ENCODE data around the gene NBR1.
"Not testable (repeated sequence)": the region's sequence is repeated elsewhere in the genome, so short reads cannot be mapped to it uniquely, and the experiment has no call there.

NBR1 gene, protein sequence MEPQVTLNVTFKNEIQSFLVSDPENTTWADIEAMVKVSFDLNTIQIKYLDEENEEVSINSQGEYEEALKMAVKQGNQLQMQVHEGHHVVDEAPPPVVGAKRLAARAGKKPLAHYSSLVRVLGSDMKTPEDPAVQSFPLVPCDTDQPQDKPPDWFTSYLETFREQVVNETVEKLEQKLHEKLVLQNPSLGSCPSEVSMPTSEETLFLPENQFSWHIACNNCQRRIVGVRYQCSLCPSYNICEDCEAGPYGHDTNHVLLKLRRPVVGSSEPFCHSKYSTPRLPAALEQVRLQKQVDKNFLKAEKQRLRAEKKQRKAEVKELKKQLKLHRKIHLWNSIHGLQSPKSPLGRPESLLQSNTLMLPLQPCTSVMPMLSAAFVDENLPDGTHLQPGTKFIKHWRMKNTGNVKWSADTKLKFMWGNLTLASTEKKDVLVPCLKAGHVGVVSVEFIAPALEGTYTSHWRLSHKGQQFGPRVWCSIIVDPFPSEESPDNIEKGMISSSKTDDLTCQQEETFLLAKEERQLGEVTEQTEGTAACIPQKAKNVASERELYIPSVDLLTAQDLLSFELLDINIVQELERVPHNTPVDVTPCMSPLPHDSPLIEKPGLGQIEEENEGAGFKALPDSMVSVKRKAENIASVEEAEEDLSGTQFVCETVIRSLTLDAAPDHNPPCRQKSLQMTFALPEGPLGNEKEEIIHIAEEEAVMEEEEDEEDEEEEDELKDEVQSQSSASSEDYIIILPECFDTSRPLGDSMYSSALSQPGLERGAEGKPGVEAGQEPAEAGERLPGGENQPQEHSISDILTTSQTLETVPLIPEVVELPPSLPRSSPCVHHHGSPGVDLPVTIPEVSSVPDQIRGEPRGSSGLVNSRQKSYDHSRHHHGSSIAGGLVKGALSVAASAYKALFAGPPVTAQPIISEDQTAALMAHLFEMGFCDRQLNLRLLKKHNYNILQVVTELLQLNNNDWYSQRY

GRCh38 chr17:43170766-43171585 is at the start of gene NBR1:
Gene NBR1 (plus strand): TSS chr17:43171214. CDS start chr17:43175800, 4,586 bp downstream.
- peak; percentile 88 for DNase-seq (ENCODE audit: low read depth in 2 of 2, low spot score in 1 of 2)

DNA sequence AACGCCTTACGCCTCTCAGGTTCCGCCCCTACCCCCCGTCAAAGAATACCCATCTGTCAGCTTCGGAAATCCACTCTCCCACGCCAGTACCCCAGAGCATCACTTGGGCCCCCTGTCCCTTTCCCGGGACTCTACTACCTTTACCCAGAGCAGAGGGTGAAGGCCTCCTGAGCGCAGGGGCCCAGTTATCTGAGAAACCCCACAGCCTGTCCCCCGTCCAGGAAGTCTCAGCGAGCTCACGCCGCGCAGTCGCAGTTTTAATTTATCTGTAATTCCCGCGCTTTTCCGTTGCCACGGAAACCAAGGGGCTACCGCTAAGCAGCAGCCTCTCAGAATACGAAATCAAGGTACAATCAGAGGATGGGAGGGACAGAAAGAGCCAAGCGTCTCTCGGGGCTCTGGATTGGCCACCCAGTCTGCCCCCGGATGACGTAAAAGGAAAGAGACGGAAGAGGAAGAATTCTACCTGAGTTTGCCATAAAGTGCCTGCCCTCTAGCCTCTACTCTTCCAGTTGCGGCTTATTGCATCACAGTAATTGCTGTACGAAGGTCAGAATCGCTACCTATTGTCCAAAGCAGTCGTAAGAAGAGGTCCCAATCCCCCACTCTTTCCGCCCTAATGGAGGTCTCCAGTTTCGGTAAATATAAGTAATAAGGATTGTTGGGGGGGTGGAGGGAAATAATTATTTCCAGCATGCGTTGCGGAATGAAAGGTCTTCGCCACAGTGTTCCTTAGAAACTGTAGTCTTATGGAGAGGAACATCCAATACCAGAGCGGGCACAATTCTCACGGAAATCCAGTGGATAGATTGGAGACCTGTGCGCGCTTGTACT is 45.7 kb upstream of the NBR1 start, which contains the start of gene BRCA1:
Gene BRCA1 (minus strand): TSS at position 232 of the 834 bp plus-strand sequence. CDS start 1,268 bp downstream, outside the sequence.
- peak; percentile 83 to 90 for DNase-seq (ENCODE audit: low read depth in 2 of 2, low spot score in 1 of 2)

GRCh38 chr17:43125967-43126910 is 44.8 kb upstream of the NBR1 start:
- no peak for DNase-seq (ENCODE audit: low read depth in 2 of 2, low spot score in 1 of 2)

DNA sequence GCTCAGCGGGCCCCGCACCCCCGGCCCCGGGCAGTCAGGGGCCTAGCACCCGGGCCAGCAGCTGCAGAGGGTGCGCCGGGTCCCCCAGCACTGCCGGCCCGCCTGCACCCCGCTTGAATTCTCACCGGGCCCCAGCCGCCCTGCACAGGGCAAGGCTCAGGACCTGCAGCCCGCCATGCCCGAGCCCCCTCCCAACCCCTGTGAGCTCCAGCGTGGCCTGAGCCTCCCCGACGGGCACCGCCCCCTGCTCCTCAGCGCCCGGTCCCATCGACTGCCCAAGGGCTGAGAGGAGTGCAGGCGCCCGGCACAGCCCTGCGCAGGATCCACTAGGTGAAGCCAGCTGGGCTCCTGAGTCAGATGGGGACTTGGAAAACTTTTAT is 44.1 kb upstream of the NBR1 start:
- DNase-seq (ENCODE audit: low read depth in 2 of 2, low spot score in 1 of 2) = no peak

DNA sequence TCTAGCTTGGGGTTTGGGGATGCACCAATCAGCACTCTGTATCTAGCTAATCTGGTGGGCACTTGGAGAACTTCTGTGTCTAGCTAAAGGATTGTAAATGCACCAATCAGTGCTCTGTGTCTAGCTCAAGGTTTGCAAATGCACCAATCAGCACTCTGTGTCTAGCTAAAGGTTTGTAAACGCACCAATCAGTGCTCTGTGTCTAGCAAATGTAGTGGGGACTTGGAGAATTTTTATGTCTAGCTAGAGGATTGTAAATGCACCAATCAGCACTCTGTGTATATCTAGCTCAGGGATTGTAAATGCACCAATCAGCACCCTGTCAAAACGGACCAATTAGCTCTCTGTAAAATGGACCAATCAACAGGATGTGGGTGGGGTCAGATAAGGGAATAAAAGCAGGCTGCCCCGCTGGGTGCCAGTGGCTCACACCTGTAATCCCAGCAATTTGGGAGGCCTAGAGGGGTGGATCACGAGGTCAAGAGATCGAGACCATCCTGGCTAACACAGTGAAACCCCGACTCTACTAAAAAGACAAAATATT is 43.6 kb upstream of the NBR1 start:
- not testable (repeated sequence) for DNase-seq (ENCODE audit: low read depth in 2 of 2, low spot score in 1 of 2)

- DNase-seq (ENCODE audit: low read depth in 2 of 2, low spot score in 1 of 2) = no peak
These were observed 41.4 kb upstream of the NBR1 start for GRCh38 chr17:43129671-43130010.

DNA sequence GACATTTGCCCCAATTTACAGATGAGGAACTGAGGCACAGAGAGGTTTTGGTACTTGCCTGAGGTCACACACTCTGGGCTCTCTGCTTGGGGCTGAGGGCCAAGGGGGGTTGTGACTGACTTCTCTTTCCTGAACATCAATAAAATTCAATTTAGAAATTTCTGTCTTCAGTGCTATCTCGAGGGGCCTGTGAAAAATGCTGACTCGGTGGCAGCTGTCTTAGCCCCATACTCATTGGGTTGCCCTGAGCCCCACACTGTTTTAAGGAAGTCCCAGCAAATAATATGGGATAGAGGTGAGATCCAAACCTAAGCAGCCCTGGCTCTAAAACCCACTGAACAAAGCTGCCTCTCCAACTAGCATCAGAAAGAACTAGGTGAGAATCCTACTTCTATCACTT is 38.9 kb upstream of the NBR1 start:
- DNase-seq (ENCODE audit: low read depth in 2 of 2, low spot score in 1 of 2) = no peak

DNA sequence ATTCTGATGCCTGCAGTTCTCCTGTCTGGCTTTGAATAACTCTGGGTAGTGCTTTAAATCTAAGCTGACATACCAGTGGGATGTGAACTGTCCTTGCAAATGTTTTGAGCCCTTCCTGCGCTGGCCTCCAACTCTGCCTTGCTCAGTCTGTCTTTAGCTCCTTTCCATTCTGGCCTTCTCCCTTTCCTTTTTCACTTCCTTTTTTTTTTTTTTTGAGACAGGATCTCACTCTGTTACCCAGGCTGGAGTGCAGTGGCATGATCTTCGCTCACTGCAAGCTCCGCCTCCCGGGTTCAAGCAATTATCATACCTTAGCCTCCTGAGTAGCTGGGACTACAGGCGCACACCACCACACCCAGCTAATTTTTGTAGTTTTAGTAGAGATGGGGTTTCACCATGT is 37.6 kb upstream of the NBR1 start:
- DNase-seq (ENCODE audit: low read depth in 2 of 2, low spot score in 1 of 2) = not testable (repeated sequence)

DNA sequence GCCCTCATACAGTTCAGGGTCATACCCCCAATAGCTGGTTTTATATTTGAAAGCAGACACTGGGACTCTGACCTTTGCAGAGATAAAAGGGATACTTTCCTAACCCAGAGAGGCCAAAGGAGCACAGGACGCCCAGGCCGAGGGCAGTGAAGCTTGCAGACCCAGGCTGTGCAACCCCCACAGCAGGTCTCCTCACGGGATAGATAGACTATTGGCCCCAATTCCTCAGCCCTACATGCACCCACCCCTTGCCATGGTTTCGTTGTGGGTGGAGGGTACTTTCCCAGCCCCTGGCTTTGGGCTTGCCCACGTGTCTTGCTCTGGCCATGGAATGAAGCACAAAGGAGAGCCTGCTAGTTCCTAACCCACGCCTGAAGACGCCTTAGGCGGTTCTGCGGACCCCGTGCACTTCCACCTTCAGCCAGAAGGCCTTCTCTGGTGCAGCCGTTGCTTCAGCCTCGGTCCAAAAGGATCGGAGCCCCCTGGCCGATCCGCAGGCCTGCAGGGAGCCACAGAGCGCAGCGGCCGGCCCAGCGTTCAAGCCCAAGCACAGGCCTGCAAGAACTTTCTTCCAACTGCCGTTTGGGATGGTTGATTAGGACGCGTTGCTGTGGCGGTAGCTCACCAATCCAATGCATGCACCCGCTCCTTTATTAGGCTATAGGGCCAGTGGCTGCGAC is 36.1 kb upstream of the NBR1 start:
- DNase-seq (ENCODE audit: low read depth in 2 of 2, low spot score in 1 of 2) = no peak

- DNase-seq (ENCODE audit: low read depth in 2 of 2, low spot score in 1 of 2) = no peak
These were observed 35.6 kb upstream of the NBR1 start for GRCh38 chr17:43135454-43135819.

DNA sequence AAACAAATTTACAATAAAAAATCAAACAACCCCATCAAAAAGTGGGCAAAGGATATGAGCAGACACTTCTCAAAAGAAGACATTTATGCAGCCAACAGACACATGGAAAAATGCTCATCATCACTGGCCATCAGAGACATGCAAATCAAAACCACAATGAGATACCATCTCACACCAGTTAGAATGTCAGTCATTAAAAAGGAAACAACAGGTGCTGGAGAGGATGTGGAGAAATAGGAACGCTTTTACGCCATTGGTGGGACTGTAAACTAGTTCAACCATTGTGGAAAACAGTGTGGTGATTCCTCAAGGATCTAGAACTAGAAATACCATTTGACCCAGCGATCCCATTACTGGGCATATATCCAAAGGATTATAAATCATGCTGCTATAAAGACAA is 34.4 kb upstream of the NBR1 start:
- DNase-seq (ENCODE audit: low read depth in 2 of 2, low spot score in 1 of 2) = not testable (repeated sequence)

GRCh38 chr17:43138531-43138930 is 32.5 kb upstream of the NBR1 start:
- DNase-seq (ENCODE audit: low read depth in 2 of 2, low spot score in 1 of 2) = not testable (repeated sequence)

GRCh38 chr17:43140396-43141332 is 30.4 kb upstream of the NBR1 start:
- no peak for DNase-seq (ENCODE audit: low read depth in 2 of 2, low spot score in 1 of 2)

- DNase-seq (ENCODE audit: low read depth in 2 of 2, low spot score in 1 of 2) = no peak
These were observed 28.9 kb upstream of the NBR1 start for GRCh38 chr17:43142153-43142552.

GRCh38 chr17:43143201-43143600 is 27.8 kb upstream of the NBR1 start:
- no peak for DNase-seq (ENCODE audit: low read depth in 2 of 2, low spot score in 1 of 2)

DNA sequence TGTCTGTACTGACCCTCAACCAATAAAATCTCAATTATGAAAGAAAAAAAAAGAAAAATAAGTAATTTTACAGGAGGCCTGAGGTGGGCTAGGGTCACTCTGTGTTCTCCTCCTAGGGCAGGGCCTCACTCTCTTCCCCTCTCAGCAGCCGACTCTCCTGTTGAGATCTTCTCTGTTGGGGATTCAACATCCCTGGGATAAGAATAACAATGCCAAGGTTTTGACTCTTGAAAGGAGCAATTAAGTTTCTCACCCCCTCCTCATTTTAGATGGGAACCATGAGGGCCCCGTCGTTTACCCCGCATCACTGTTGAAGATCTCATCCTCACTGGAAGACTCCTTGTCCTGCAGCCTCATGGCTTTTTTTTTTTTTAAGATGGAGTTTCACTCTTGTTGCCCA is 24.4 kb upstream of the NBR1 start:
- DNase-seq (ENCODE audit: low read depth in 2 of 2, low spot score in 1 of 2) = no peak

DNA sequence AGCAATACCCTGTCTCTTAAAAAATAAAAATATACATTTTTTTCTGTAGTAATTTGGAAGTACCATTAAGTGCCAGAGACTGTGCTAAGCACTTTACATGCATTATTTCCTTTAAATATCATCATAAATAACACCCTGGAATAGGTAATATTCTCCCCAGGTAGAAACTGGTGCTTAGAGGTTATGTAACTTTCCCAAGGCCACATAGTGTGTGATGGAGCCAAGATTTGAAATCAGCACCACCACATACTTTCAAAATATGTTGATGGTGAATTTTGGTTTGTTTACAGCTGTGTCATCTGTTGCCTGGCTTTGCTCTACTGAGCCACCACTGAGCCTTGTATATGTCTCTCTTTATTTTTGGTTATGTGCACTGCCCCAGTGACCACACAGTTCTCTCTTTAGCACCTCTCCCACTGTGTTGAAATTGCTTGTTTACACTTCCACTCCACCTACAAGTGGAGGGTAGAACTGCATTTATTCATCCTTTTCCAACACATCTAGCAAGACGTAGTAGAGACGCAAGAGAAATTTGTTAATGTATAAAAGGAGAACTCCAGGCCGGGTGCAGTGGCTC is 19.0 kb upstream of the NBR1 start:
- DNase-seq (ENCODE audit: low read depth in 2 of 2, low spot score in 1 of 2) = no peak

All from stimulated activated CD8-positive, alpha-beta memory T cell treated with anti-CD3 and anti-CD28 coated beads, Interleukin-4, amount 100 ng/mL, for 4 hours (primary cell).